PC-9 (cell line): Measurements from ENCODE around the gene EXTL1.

Source experiments
- CTCF ChIP-seq: fragments of 200-600 bp; sonication (generic); conservative IDR thresholded peaks from 2 replicates; pipeline ENCODE4 v1.6.1; 2017; ENCODE audit warnings: mixed run types, antibody characterized with exemption, mild to moderate bottlenecking, moderate library complexity
- EZH2 ChIP-seq: fragments of 200-600 bp; sonication (generic); IDR thresholded peaks from 2 replicates; pipeline ENCODE4 v1.8.0; 2017; ENCODE audit warnings: antibody characterized with exemption, low read depth

- no peak for TF ChIP-seq EZH2
- TF ChIP-seq CTCF, result no peak
Observed at GRCh38 chr1:26053718-26054560, 32.4 kb downstream of the EXTL1 start.
